Panc1 (cell line): Measurements from ENCODE around the gene OR52E4. TPM values are rescaled to one million over a fixed set of nuclear protein-coding genes. Genes with fewer than 3 reads are reported as not detected.

Experiments used
- ATAC-seq: fragments of 200-7000 bp; cut with Tn5 transposase; 2 replicates; pipeline ENCODE4 v1.9.1; 2020; ENCODE audit warnings: mild to moderate bottlenecking, moderate library complexity
- BruUV-seq: library from RNA; stranded (reverse); fragments of 400-500 nt; replicated peaks from 2 replicates; lab custom pipeline; 2021; lab: Mats Ljungman, UMichigan
- CTCF ChIA-PET: fragments of 300-600 bp; sonication (Branson Sonifier 250); formaldehyde crosslinking; loops from one replicate; lab custom pipeline; 2022; ENCODE audit warnings: antibody characterized with exemption; lab: Charles Lee
- POLR2A ChIA-PET: fragments of 300-600 bp; sonication (Branson Sonifier 250); formaldehyde crosslinking; loops from one replicate; lab custom pipeline; 2022; ENCODE audit warnings: antibody characterized with exemption; lab: Charles Lee
- DNase-seq: peaks from one replicate; pipeline ENCODE4 v3.0.0-alpha.2; 2010; ENCODE audit warnings: low read depth, low spot score
- H3K27ac ChIP-seq: 2 replicates; pipeline ENCODE4 v1.5.1; 2011; ENCODE audit warnings: mild to moderate bottlenecking, low read length, inconsistent platforms
- H3K27me3 ChIP-seq: fragments of 200-500 bp; sonication (Bioruptor generic); 2 replicates; pipeline ENCODE4 v1.6.0; 2014; ENCODE audit warnings: low read length, inconsistent platforms; ENCODE audit not compliant: control insufficient read depth, insufficient read depth
- H3K36me3 ChIP-seq: fragments of 200-500 bp; sonication (Bioruptor generic); 2 replicates; pipeline ENCODE4 v1.5.1; 2014; ENCODE audit warnings: inconsistent platforms, mild to moderate bottlenecking, low read length, moderate library complexity; ENCODE audit not compliant: control insufficient read depth, insufficient read depth
- H3K4me1 ChIP-seq: 2 replicates; pipeline ENCODE4 v1.5.1; 2011; ENCODE audit warnings: inconsistent platforms, mild to moderate bottlenecking, low read length, moderate library complexity; ENCODE audit not compliant: control insufficient read depth, insufficient read depth
- H3K4me3 ChIP-seq, 2 experiments: 2 replicates each; pipeline ENCODE4 v1.5.1; 2011 to 2012; ENCODE audit warnings: low read depth in 2 of 2, low read length in 2 of 2, mild to moderate bottlenecking in 2 of 2, inconsistent platforms in 1 of 2, moderate library complexity in 1 of 2
- H3K9me3 ChIP-seq: fragments of 200-500 bp; sonication (Bioruptor generic); 2 replicates; pipeline ENCODE4 v1.5.1; 2014; ENCODE audit warnings: low read depth, mild to moderate bottlenecking, inconsistent platforms, low read length, moderate library complexity; ENCODE audit not compliant: control insufficient read depth, insufficient read depth
- POLR2AphosphoS5 ChIP-seq: IDR thresholded peaks from 2 replicates; pipeline ENCODE4 v1.6.1; 2012; ENCODE audit warnings: mild to moderate bottlenecking, low read depth, low read length, moderate library complexity
- SIN3A ChIP-seq: IDR thresholded peaks from 2 replicates; pipeline ENCODE4 v1.6.1; 2012; ENCODE audit warnings: low read depth, mild to moderate bottlenecking, low read length, moderate library complexity, borderline replicate concordance; ENCODE audit not compliant: insufficient read depth
- TCF7L2 ChIP-seq: IDR thresholded peaks from 2 replicates; pipeline ENCODE4 v1.6.1; 2011; ENCODE audit warnings: mild to moderate bottlenecking, low read depth, low read length, inconsistent platforms
- in situ Hi-C: cut with HindIII; loops from 2 replicates; pipeline ENCODE4 v1.10.0; 2016; ENCODE audit warnings: low sequenced_read_pairs, low pct_unique_long_range_greater_than_20kb
- intact Hi-C: fragments of 100-400 bp; cut with micrococcal nuclease; formaldehyde crosslinking; loops from one replicate; pipeline ENCODE4 v1.10.0; 2022; ENCODE audit not compliant: unreplicated experiment
- total RNA-seq: library from RNA; stranded (reverse); gene quantifications from one replicate; pipeline ENCODE4 v1.2.1, GENCODE V29; 2021; ENCODE audit not compliant: unreplicated experiment
- TF ChIP-seq, protein P1 (sequence below): fragments of 450-650 bp; IDR thresholded peaks from 2 replicates; pipeline ENCODE4 v1.5.1; 2017; ENCODE audit warnings: mild to moderate bottlenecking
- TF ChIP-seq, protein P2 (sequence below), 2 experiments: IDR thresholded peaks; 2 replicates each; pipeline ENCODE4 v1.6.1; 2011 to 2012; ENCODE audit warnings: low read depth in 2 of 2, control low read depth in 1 of 2, low read length in 1 of 2, mild to moderate bottlenecking in 1 of 2, moderate library complexity in 1 of 2; ENCODE audit not compliant: insufficient read depth in 1 of 2

The OR52E4 gene
- total RNA-seq, 1 experiment from 2014 or later, result not detected

DNA sequence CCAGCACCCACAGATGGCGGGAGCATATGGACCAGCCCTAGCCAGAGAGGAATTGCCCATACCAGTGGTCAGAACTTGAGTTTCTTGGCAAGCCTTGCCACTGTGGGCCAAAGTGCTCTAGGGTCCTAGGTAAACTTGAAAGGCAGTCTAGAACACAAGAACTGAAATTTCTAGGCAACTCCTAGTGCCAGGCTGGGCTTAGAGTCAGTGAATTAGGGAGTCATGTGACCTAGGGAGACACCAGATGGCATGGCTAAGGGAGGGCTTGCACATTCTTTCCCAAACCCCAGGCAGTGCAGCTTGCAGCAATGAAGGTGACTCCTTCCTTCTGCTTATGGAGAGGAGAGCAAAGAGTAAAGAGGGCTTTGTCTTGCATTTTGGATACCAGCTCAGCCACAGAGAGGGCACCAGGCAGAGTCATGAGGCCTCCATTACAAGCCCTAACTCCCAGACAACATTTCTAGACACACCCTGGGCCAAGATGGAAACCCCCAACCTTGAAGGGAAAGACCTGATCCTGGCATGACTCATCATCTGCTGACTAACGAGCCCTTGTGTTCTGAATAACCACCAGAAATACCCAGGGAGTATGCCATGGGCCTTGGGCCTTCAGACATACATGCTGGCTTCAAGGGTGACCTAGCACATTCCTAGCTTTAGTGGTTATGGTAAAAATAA lies 42.5 kb downstream of the OR52E4 start:
- in situ Hi-C loops, result no loop called here
- Histone ChIP-seq H3K9me3 (no peaks in the 10 kb centered on the region), H3K36me3 (no peaks in the 10 kb centered on the region), H3K27ac (no peak overlapping the region), H3K4me1 (no peaks in the 10 kb centered on the region), H3K4me3 (no peak overlapping the region), H3K27me3 (no peaks in the 10 kb centered on the region)
- intact Hi-C loops, result no loop called here
- CTCF ChIA-PET, result no interaction called here
- POLR2A ChIA-PET, result no interaction called here
- no peak for TF ChIP-seq POLR2AphosphoS5
- ATAC-seq (peak; percentile 58), DNase-seq (no peak)
- BruUV-seq, result no TSS peak

DNA sequence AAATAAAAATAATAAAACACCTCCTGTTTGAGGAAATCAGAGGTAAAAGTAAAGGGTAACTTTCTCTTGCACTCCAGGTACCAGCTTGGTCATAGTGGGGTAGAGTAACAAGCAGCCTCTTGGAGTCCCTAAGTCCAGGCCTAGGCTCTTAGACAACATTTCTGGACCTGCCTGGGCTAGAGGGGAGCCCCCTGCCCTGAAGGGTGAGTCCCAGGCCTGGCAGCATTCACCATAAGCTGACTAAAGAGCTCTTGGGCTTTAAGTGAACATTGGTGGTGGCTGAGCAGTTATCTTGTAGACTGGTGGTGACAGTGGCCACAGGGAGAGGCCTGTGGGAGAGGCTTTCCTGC lies 43.0 kb downstream of the OR52E4 start:
- H3K27me3 ChIP-seq, result no peaks in the 10 kb centered on the region
- no peak for DNase-seq
- no peaks in the 10 kb centered on the region for H3K4me1 ChIP-seq
- no peaks in the 10 kb centered on the region for H3K9me3 ChIP-seq
- H3K27ac ChIP-seq, result no peak overlapping the region
- intact Hi-C loops, result no loop called here
- ChIA-PET POLR2A (no interaction called here), CTCF (no interaction called here)
- no peaks in the 10 kb centered on the region for H3K36me3 ChIP-seq
- no peak for ATAC-seq
- TF ChIP-seq TCF7L2 (no peak), POLR2AphosphoS5 (no peak)
- TF ChIP-seq, protein P1, sequence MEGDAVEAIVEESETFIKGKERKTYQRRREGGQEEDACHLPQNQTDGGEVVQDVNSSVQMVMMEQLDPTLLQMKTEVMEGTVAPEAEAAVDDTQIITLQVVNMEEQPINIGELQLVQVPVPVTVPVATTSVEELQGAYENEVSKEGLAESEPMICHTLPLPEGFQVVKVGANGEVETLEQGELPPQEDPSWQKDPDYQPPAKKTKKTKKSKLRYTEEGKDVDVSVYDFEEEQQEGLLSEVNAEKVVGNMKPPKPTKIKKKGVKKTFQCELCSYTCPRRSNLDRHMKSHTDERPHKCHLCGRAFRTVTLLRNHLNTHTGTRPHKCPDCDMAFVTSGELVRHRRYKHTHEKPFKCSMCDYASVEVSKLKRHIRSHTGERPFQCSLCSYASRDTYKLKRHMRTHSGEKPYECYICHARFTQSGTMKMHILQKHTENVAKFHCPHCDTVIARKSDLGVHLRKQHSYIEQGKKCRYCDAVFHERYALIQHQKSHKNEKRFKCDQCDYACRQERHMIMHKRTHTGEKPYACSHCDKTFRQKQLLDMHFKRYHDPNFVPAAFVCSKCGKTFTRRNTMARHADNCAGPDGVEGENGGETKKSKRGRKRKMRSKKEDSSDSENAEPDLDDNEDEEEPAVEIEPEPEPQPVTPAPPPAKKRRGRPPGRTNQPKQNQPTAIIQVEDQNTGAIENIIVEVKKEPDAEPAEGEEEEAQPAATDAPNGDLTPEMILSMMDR, result no peak
- no TSS peak for BruUV-seq
- no peak overlapping the region for H3K4me3 ChIP-seq
- in situ Hi-C loops, result no loop called here

DNA sequence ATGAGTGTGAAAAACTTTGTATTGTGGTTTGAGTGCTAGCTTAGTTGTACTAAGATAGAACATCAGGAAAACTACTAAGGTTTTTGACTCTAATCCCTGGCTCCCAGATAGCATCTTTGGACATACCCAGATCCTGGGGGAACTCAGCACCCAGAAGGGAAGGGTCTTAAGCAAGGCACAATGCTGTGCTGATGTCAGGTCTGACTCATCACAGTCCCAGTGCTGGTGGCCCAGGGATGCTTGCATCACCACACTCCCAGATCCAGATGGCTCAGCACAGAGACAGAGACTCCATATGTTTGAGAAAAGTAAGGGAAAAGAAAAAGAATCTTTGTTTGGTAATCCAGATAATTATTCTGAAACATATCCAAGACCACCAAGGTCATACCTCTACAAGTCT lies 43.4 kb downstream of the OR52E4 start:
- Histone ChIP-seq H3K9me3 (no peaks in the 10 kb centered on the region), H3K4me3 (no peak overlapping the region), H3K4me1 (no peaks in the 10 kb centered on the region), H3K27ac (no peak overlapping the region), H3K27me3 (no peaks in the 10 kb centered on the region), H3K36me3 (no peaks in the 10 kb centered on the region)
- ChIA-PET CTCF (no interaction called here), POLR2A (no interaction called here)
- in situ Hi-C loops (no loop called here), intact Hi-C loops (no loop called here)
- no peak for ATAC-seq
- no peak for DNase-seq
- no peak for TF ChIP-seq POLR2AphosphoS5
- TF ChIP-seq, protein P1, result no peak
- no TSS peak for BruUV-seq

DNA sequence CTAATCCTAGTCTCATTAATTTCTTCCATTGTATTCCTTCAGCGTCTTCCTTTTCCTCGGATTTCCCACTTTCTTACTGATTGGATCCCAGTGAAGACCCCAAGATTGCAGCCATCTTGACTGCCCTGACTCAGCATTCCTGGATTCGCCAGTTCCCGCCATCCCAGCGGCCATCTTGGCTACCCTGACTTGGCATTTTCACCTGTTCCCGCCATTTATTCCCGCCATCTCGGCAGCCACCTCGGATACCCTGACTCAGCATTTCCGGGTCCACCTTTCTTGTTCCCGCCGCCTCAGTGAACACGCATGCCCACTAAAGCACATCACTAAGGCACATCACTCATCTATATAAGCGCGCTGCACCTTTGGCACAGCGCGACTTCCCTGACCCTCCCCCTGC lies 47.8 kb downstream of the OR52E4 start:
- Histone ChIP-seq H3K9me3 (no peaks in the 10 kb centered on the region), H3K4me1 (no peaks in the 10 kb centered on the region), H3K27me3 (no peaks in the 10 kb centered on the region), H3K4me3 (no peak overlapping the region), H3K36me3 (no peaks in the 10 kb centered on the region), H3K27ac (no peak overlapping the region)
- no peak for ATAC-seq
- in situ Hi-C loops, result no loop called here
- TF ChIP-seq, protein P1, result no peak
- TF ChIP-seq SIN3A (no peak), TCF7L2 (no peak), POLR2AphosphoS5 (no peak)
- TF ChIP-seq, protein P2, sequence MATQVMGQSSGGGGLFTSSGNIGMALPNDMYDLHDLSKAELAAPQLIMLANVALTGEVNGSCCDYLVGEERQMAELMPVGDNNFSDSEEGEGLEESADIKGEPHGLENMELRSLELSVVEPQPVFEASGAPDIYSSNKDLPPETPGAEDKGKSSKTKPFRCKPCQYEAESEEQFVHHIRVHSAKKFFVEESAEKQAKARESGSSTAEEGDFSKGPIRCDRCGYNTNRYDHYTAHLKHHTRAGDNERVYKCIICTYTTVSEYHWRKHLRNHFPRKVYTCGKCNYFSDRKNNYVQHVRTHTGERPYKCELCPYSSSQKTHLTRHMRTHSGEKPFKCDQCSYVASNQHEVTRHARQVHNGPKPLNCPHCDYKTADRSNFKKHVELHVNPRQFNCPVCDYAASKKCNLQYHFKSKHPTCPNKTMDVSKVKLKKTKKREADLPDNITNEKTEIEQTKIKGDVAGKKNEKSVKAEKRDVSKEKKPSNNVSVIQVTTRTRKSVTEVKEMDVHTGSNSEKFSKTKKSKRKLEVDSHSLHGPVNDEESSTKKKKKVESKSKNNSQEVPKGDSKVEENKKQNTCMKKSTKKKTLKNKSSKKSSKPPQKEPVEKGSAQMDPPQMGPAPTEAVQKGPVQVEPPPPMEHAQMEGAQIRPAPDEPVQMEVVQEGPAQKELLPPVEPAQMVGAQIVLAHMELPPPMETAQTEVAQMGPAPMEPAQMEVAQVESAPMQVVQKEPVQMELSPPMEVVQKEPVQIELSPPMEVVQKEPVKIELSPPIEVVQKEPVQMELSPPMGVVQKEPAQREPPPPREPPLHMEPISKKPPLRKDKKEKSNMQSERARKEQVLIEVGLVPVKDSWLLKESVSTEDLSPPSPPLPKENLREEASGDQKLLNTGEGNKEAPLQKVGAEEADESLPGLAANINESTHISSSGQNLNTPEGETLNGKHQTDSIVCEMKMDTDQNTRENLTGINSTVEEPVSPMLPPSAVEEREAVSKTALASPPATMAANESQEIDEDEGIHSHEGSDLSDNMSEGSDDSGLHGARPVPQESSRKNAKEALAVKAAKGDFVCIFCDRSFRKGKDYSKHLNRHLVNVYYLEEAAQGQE (IDR thresholded peaks at IDR 0.05; ENCODE audit: insufficient read depth in 1 of 2, low read depth in 2 of 2, low read length in 1 of 2), result no peak
- CTCF ChIA-PET, result no interaction called here
- DNase-seq, result no peak
- no TSS peak for BruUV-seq
- POLR2A ChIA-PET, result no interaction called here
- intact Hi-C loops, result no loop called here
